Lower leg skin (tissue), 3 donors: ENCODE results near the gene AGAP6.
"Not testable (repeated sequence)": the region's sequence is repeated elsewhere in the genome, so short reads cannot be mapped to it uniquely, and the experiment has no call there.

Experiments
- POLR2A ChIP-seq, 2 donors: fragments of 450-650 bp; IDR thresholded peaks; one replicate each; pipeline ENCODE4 v1.6.1; 2016 to 2017; ENCODE audit warnings: antibody characterized with exemption in 2 of 2, mild to moderate bottlenecking in 1 of 2, moderate library complexity in 1 of 2
- TF ChIP-seq, protein P1 (sequence below), 3 donors: fragments of 450-650 bp; IDR thresholded peaks; one replicate each; pipeline ENCODE4 v1.5.1; 2016; ENCODE audit warnings: antibody characterized with exemption in 3 of 3, mild to moderate bottlenecking in 3 of 3, moderate library complexity in 2 of 3

DNA sequence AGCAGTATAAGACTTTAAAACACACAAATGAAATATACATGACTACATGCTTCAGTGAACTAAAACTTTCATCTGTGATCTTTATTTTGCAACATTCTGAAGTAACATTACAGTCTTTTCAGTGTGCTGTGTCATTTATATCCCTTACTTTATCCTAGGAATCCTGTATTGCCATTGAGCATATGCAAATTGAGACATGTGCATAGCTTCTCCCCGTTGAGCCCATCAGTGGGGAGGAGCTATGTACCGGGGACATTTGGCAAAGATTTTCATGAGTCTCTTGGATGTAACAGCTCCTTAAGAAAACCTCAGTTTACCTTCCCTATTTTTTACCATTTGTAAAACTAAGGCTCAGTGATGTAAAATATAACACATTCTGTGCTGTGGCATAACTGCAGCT lies 16.7 kb upstream of the AGAP6 start:
- TF ChIP-seq, protein P1, sequence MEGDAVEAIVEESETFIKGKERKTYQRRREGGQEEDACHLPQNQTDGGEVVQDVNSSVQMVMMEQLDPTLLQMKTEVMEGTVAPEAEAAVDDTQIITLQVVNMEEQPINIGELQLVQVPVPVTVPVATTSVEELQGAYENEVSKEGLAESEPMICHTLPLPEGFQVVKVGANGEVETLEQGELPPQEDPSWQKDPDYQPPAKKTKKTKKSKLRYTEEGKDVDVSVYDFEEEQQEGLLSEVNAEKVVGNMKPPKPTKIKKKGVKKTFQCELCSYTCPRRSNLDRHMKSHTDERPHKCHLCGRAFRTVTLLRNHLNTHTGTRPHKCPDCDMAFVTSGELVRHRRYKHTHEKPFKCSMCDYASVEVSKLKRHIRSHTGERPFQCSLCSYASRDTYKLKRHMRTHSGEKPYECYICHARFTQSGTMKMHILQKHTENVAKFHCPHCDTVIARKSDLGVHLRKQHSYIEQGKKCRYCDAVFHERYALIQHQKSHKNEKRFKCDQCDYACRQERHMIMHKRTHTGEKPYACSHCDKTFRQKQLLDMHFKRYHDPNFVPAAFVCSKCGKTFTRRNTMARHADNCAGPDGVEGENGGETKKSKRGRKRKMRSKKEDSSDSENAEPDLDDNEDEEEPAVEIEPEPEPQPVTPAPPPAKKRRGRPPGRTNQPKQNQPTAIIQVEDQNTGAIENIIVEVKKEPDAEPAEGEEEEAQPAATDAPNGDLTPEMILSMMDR (IDR thresholded peaks at IDR 0.05): not testable (repeated sequence)
- not testable (repeated sequence) for TF ChIP-seq POLR2A (IDR thresholded peaks at IDR 0.05)
